Forelimb muscle (tissue), 1 donor: ENCODE data around the gene RHOF. TPM values are rescaled to one million over a fixed set of nuclear protein-coding genes. Genes with fewer than 3 reads are reported as not detected.

ENCODE experiments used
- DNase-seq: peaks from one replicate; pipeline ENCODE4 v3.0.0-alpha.2; 2013; ENCODE audit warnings: low read depth
- polyA plus RNA-seq: library from polyadenylated mRNA; unstranded; fragments of 120-200 nt; gene quantifications from one replicate; pipeline ENCODE4 v1.2.1, GENCODE V29; 2013; ENCODE audit not compliant: insufficient read length

The RHOF gene
- 2.6 TPM for polyA plus RNA-seq

DNA sequence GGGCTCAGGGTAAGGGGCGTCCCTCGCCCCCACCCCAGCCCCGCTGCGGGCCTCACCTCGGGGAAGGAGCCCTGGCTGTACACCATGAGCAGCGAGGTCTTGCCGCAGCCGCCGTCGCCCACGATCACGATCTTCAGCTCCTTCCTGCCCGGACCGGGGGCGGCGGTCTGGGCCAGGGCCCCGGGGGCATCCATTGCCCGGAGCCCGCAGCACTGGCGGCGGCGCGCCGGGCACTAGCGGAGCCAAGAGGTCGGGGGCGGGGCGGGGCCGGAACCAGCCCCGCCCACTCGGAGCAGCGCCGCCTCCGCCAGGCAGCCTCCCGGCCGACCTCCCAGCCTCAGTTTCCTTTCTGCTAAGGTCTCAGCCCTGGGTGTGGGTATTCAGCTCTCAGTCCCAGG is at the start of gene RHOF:
Gene RHOF, minus strand, starts transcription at position 249 of the 398 bp plus-strand sequence. Its CDS starts 55 bp downstream, at position 194.
- no peak for DNase-seq

- DNase-seq, result no peak
Measured at GRCh38 chr12:121839993-121840761, 46.7 kb upstream of the RHOF start.

- peak; percentile 65 for DNase-seq
Measured at GRCh38 chr12:121839106-121839992, 45.9 kb upstream of the RHOF start.

- DNase-seq, result no peak
Measured at GRCh38 chr12:121838126-121838525, 44.6 kb upstream of the RHOF start.

DNA sequence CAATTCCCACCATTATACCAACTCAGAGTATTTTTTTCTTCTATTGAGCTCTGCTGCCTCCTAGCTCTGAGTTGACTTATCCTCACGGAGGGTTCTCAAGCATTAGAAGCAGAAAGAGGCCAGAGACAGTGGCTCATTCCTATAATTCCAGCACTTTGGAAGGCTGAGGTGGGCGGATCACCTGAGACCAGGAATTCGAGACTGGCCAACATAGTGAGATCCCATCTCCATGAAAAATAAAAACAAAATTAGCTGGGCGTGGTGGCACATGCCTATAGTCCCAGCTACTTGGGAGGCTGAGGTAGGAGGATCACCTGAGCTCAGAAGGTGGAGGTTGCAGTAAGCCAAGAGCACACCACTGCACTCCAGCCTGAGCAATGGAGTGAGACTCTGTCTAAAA is 44.2 kb upstream of the RHOF start:
- no peak for DNase-seq

DNA sequence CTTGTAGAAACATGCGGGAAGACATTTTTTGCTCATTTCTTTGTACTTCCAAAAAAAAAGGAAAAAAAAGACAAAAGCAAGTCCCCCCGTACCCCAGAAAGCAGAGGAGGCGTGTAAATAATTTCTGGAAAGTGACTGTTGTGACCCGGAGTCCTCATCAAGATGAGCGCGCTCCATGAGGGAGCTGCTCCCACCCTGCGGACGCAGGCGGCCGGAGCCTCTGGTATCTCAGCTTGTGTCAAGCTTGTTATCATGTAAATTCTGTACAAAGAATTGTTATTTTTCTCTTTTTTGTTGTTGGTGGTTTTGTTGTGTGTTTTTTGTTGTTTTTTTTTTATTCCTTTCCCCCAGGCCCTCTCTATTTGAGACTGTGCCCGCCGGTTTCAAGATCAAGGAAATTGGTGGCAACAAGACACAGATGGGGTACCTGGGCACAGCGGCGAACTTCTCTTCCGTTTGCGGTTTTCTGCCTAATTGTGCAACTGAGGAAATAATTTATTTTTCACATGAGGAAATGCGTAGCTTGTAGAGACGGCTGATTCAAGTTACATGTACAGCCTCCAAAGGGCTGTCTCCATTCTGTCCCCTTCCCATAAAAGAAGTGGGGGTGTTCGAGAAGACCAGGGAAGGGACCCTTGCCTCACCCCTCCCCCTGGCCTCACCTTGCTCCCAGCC is 38.2 kb upstream of the RHOF start:
- no peak for DNase-seq

DNA sequence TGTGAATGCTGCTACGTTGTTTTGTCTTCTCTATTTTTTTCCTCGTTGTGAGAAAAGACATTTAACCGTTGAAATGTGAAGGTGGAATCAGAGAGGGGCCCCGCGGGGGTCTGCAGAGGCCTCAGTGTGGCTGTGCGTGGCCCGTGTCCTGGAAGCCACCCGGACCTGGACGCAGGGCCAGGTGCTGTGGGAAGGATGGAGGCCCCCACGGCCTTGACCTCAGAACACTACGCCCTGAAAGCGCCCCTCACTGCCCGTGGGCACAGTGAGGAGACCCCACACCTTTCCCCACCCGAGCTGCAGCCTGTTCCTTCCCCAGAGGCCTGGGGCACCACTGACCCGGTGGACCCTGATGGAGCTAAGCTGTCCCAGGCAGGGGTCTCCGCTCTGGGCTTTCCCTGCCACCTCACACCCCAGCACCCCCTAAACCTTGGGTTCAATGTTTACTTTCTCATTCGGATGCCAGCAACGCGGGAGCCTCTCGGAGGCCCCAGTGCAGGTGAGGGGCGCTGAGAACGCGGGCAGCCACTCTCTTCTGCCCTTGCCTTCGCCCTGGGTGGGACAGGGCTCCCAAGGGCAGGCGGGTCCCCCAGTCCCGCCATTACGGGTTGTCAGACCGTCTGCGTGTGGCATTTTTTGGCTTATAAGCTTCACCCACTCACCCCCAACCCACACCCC is 37.2 kb upstream of the RHOF start:
- DNase-seq, result no peak

DNA sequence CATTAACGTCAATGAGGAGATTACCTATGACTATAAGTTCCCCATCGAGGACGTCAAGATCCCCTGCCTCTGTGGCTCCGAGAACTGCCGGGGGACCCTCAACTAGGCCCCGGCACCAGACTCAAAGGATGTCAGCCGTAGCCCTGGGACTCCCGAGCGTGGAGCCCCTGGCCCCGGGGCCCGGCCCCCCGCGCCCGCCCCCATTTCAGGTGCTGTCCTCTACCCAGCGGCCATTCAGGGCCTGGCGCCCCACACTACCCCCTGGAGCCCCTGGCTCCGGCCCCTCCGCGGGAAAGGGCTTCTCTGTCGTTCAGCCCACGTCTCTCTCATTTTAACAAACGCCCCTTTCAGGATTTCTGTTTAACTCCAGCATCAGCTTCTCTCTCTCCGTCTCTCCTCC is 36.6 kb upstream of the RHOF start:
- DNase-seq, result no peak

DNA sequence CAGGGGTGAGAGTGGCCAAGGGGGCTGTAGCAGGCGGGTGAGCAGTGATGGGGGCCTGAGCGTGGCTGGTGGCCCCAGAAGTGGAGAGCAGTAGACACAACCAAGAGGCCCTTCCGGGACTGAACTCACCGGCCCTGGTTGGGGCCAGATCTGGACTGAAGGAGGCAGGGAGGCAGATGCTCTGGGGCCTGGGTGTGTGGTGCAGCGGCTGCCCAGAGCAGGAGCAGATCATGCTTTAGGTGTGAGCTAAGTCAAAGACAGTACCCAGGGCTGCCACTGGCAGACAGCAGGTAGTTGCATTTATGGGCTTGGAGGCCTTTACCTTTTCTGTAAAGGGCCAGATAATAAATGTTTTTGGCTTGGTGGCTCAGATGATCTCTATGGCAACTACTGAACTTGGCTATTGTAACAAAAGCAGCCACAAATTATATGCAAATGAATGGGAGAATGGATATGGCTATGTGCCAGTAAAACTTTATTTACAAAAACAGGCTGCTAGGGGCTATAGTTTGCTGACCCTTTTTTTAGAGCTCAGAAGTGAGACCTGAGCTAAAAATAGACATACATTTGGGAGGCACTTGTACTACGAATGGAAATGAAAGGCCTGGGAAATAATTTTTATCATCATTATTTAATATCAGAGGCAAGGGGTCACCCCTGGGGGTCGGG is 35.9 kb upstream of the RHOF start:
- no peak for DNase-seq

- DNase-seq, result no peak
Measured at GRCh38 chr12:121828826-121829225, 35.3 kb upstream of the RHOF start.

GRCh38 chr12:121828306-121828705 is 34.8 kb upstream of the RHOF start:
- no peak for DNase-seq

- no peak for DNase-seq
Measured at GRCh38 chr12:121827351-121828099, 34.0 kb upstream of the RHOF start.

- no peak for DNase-seq
Measured at GRCh38 chr12:121826318-121827150, 33.0 kb upstream of the RHOF start.

GRCh38 chr12:121825041-121825523 is 31.6 kb upstream of the RHOF start:
- DNase-seq, result no peak

GRCh38 chr12:121823727-121824115 is 30.2 kb upstream of the RHOF start:
- no peak for DNase-seq

GRCh38 chr12:121823101-121823726 is 29.7 kb upstream of the RHOF start:
- DNase-seq, result no peak

DNA sequence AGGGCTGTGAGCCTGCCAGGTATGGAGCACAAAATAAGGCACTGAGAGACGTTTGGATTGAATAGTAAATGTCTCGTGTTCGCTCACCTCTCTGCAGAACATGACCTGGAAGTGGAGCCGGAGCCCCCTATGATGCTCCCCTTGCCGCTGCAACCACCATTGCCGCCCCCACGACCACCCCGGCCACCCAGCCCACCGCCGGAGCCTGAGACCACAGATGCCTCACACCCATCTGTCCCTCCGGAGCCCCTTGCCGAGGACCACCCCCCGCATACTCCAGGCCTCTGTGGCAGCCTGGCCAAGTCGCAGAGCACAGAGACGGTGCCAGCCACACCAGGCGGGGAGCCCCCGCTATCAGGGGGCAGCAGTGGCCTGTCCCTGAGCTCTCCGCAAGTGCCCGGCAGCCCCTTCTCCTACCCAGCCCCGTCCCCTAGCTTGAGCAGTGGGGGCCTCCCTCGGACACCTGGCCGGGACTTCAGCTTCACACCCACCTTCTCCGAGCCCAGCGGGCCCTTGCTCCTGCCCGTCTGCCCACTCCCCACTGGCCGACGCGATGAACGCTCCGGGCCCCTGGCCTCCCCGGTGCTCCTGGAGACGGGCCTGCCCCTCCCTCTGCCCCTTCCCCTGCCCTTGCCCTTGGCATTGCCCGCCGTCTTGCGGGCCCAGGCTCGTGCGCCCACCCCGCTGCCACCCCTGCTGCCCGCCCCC is 29.1 kb upstream of the RHOF start:
- DNase-seq, result no peak

- no peak for DNase-seq
Measured at GRCh38 chr12:121820056-121820455, 26.6 kb upstream of the RHOF start.
